ENCODE results near the gene KLC3.

KLC3 gene

GRCh38 chr19:45380107-45380506, 39.6 kb downstream of the KLC3 start:
- no peak for DNase-seq

GRCh38 chr19:45382426-45382825, 41.9 kb downstream of the KLC3 start:
- DNase-seq, result no peak

GRCh38 chr19:45385392-45386221, 45.1 kb downstream of the KLC3 start:
- DNase-seq, result no peak

- DNase-seq, result no peak
Measured at GRCh38 chr19:45391346-45391745, 50.8 kb downstream of the KLC3 start.

GRCh38 chr19:45391871-45392665, 51.5 kb downstream of the KLC3 start:
- no peak for DNase-seq

- no peak for DNase-seq
Measured at GRCh38 chr19:45395821-45396617, 55.5 kb downstream of the KLC3 start.

GRCh38 chr19:45400192-45400591, 59.6 kb downstream of the KLC3 start:
- DNase-seq, result no peak

Measured in activated CD4-positive, alpha-beta T cell treated with anti-CD3 and anti-CD28 coated beads, Interleukin-2, amount 50 U/mL, for 48 hours (primary cell).